HFFc6 (cell line): ENCODE data around the gene C10orf143. TPM values are rescaled to one million over a fixed set of nuclear protein-coding genes. Genes with fewer than 3 reads are reported as not detected.

Source experiments
- DNase-seq: peaks from one replicate; pipeline ENCODE4 v3.0.0-alpha.2; 2018
- H3K27ac Mint-ChIP-seq: 2 replicates; pipeline ENCODE4 v1.8.0; 2020; ENCODE audit warnings: mild to moderate bottlenecking, mixed read lengths
- H3K27me3 Mint-ChIP-seq: 2 replicates; pipeline ENCODE4 v1.8.0; 2021; ENCODE audit warnings: mild to moderate bottlenecking, moderate library complexity, mixed read lengths; ENCODE audit not compliant: insufficient read depth
- H3K36me3 Mint-ChIP-seq: 2 replicates; pipeline ENCODE4 v1.8.0; 2021; ENCODE audit warnings: low read depth, mixed read lengths
- H3K4me1 Mint-ChIP-seq: 2 replicates; pipeline ENCODE4 v1.8.0; 2020; ENCODE audit warnings: low read depth, mixed read lengths
- H3K4me3 Mint-ChIP-seq: 2 replicates; pipeline ENCODE4 v1.8.0; 2020; ENCODE audit warnings: mild to moderate bottlenecking, moderate library complexity, mixed read lengths
- H3K9me3 Mint-ChIP-seq: 2 replicates; pipeline ENCODE4 v1.8.0; 2020; ENCODE audit warnings: mild to moderate bottlenecking, mixed read lengths
- total RNA-seq, 6 experiments: library from RNA; stranded (reverse); fragmentation: NEBNext Ultra II Directional; extraction: Animal tissue kit (Norgen Biotek cat#: 25700); gene quantifications; 2 replicates in 1 of 6; 3 replicates in 5 of 6; pipeline ENCODE4 v1.2.3, GENCODE V29; 2021
- TF ChIP-seq, protein P1 (sequence below): fragments of 200-600 bp; sonication (generic); IDR thresholded peaks from 2 replicates; pipeline ENCODE4 v1.5.0; 2021; ENCODE audit warnings: antibody characterized with exemption, mild to moderate bottlenecking

Gene C10orf143
- total RNA-seq, 6 experiments from 2014 or later = 1.9 to 2.6 (median 2.4) TPM

GRCh38 chr10:130073912-130074311 is 36.7 kb downstream of the C10orf143 start:
- DNase-seq = no peak
- Mint-ChIP-seq H3K4me3 (no peak overlapping the region), H3K9me3 (peaks cover 5% of the 10 kb centered on the region), H3K27me3 (peaks cover 1% of the 10 kb centered on the region), H3K27ac (no peak overlapping the region), H3K4me1 (no peaks in the 10 kb centered on the region), H3K36me3 (peaks cover 6% of the 10 kb centered on the region; the same call in 1 of the 2 replicates)
- TF ChIP-seq, protein P1, sequence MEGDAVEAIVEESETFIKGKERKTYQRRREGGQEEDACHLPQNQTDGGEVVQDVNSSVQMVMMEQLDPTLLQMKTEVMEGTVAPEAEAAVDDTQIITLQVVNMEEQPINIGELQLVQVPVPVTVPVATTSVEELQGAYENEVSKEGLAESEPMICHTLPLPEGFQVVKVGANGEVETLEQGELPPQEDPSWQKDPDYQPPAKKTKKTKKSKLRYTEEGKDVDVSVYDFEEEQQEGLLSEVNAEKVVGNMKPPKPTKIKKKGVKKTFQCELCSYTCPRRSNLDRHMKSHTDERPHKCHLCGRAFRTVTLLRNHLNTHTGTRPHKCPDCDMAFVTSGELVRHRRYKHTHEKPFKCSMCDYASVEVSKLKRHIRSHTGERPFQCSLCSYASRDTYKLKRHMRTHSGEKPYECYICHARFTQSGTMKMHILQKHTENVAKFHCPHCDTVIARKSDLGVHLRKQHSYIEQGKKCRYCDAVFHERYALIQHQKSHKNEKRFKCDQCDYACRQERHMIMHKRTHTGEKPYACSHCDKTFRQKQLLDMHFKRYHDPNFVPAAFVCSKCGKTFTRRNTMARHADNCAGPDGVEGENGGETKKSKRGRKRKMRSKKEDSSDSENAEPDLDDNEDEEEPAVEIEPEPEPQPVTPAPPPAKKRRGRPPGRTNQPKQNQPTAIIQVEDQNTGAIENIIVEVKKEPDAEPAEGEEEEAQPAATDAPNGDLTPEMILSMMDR = no peak

DNA sequence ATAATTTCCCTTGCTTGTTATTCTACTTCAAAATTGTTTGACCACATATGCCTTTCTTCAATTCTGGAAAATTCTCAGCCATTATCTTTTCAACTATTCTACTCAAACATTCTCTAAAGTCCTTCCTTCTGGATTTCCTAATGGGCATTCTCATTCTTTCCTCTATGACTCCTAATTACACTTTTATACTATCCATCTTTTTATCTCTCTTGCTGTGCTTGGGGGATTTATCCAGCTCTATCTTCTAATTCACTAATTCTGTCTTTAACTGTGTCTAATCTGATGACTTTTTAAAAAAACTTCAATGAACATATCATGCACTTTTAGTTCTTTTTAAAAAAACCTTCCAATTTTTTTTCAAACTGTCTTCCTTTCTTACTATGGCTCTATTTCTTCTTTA is 38.4 kb downstream of the C10orf143 start:
- Mint-ChIP-seq H3K4me1 (no peaks in the 10 kb centered on the region), H3K9me3 (peaks cover 5% of the 10 kb centered on the region), H3K36me3 (peaks cover 6% of the 10 kb centered on the region; the same call in 1 of the 2 replicates), H3K27ac (no peak overlapping the region), H3K4me3 (no peak overlapping the region), H3K27me3 (peaks cover 3% of the 10 kb centered on the region)
- DNase-seq = no peak
- TF ChIP-seq, protein P1 = no peak

GRCh38 chr10:130067893-130068292 is 42.7 kb downstream of the C10orf143 start:
- H3K9me3 Mint-ChIP-seq = peaks cover 5% of the 10 kb centered on the region
- DNase-seq = no peak
- peaks cover 6% of the 10 kb centered on the region; the same call in 1 of the 2 replicates for H3K36me3 Mint-ChIP-seq
- H3K27ac Mint-ChIP-seq = no peak overlapping the region
- peaks cover 1% of the 10 kb centered on the region; the same call in 1 of the 2 replicates for H3K27me3 Mint-ChIP-seq
- TF ChIP-seq, protein P1 = no peak
- no peak overlapping the region for H3K4me3 Mint-ChIP-seq
- H3K4me1 Mint-ChIP-seq = no peaks in the 10 kb centered on the region

DNA sequence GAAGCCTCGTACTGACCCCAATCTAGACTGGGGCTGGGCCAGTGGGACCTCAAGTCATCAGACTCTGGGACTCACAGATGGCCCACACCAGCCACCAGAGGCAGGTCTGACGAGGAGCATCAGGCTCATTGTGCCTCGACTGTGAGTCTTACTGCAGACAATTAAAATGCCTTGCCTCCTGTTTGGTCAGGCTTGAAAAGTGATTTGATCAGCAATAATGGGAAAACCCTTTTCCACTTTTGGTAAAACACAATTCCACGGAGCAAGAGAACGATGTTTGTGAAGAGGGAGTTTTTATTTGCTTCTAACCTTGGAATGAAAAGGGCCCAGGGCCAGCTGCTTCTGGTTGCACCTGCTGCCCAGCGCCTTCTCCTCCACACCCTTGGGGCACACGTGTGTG is 43.9 kb downstream of the C10orf143 start:
- TF ChIP-seq, protein P1 = no peak
- no peaks in the 10 kb centered on the region for H3K9me3 Mint-ChIP-seq

GRCh38 chr10:130065251-130065650 is 45.4 kb downstream of the C10orf143 start:
- TF ChIP-seq, protein P1 = no peak
- H3K4me3 Mint-ChIP-seq = no peak overlapping the region
- H3K9me3 Mint-ChIP-seq = no peaks in the 10 kb centered on the region
- peaks cover 1% of the 10 kb centered on the region; the same call in 1 of the 2 replicates for H3K27me3 Mint-ChIP-seq
- no peaks in the 10 kb centered on the region; the same call in 1 of the 2 replicates for H3K36me3 Mint-ChIP-seq
- no peak for DNase-seq
- no peak overlapping the region for H3K27ac Mint-ChIP-seq
- no peaks in the 10 kb centered on the region for H3K4me1 Mint-ChIP-seq

More for the DNA sequence above, 43.9 kb downstream of the C10orf143 start:
- DNase-seq = no peak
- H3K27me3 Mint-ChIP-seq = peaks cover 1% of the 10 kb centered on the region; the same call in 1 of the 2 replicates
- H3K4me1 Mint-ChIP-seq = no peaks in the 10 kb centered on the region
- no peaks in the 10 kb centered on the region; the same call in 1 of the 2 replicates for H3K36me3 Mint-ChIP-seq
- no peak overlapping the region for H3K27ac Mint-ChIP-seq
- H3K4me3 Mint-ChIP-seq = no peak overlapping the region
